ENCODE data around the gene GLUL.
"Not testable (repeated sequence)": the region's sequence is repeated elsewhere in the genome, so short reads cannot be mapped to it uniquely, and the experiment has no call there.

GLUL gene

DNA sequence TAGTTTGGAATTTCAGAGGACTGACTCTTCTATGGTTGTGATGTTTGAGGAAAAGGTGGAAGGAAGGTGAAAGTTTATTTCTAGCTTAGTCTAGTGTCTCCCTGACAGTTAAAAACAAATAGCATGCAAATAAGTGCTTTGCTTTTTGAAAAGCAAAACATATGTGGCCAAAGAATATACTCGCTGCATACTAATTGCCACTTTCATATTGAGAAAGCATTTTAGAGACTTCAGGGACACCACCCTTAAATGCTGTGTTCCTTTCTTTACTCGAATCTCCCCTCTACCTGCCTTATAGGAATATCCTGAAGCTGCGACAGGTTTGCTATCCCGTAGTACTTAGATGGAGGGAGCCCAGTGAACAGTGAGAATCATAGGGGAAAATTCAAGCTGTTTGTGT is 23.2 kb downstream of the GLUL start:
- no peak for DNase-seq (ENCODE audit: low read depth)

DNA sequence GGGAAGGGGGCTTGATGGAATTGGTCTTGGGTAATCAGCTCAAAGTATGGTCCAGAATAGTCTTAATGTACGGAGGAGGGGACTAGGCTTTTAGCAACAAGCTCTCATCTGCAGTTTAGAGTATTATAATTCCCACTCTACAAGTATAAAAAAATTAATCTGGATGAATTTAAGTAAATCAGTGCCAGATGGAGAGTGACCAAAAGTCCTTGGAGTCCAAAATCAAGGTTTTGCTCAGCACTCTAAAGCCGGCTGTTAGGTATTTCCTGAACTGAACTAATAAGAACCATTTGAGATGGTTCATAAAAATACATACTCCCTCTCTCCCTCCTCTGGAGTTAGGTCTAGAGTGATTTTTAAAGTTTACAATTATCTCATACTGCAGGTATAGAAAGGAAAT is 23.7 kb downstream of the GLUL start:
- DNase-seq (ENCODE audit: low read depth), result no peak

DNA sequence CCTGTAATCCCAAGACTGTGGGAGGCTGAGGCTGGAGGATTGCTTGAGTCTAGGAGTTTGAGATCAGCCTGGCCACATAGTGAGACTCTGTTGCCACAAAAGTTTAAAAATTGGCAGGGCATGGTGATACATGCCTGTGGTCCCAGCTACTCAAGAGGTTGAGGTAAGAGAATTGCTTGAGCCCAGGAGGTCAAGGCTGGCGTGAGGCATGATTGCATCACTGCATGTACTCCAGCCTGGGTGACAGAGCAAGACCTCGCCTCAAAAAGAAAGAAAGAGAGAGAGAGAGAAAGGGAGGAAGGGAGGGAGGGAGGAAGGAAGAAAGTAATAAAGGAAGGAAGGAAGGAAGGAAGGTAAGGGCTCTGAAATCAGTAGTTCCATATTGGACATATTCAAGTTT is 25.0 kb downstream of the GLUL start:
- DNase-seq (ENCODE audit: low read depth), result no peak

DNA sequence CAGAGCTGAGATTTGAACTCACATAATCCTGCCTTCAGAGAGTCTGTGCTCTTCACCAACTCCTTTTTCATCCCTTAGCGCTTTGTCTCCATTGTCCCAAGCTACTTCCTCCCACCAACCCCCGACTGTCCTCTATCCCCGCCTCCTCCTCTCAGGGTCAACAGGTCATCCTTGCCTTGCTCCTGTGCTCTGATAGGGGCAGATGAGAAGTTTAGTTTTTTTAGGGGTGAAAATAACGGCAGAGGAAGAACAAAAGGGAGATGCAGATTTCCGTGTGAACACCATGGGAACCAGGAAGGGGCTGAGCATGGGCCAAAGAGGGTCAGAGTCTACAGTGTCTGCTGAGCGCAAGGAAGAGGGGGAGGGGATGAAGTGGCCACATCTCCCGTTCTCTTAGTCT is 31.9 kb downstream of the GLUL start:
- DNase-seq (ENCODE audit: low read depth), result no peak

DNA sequence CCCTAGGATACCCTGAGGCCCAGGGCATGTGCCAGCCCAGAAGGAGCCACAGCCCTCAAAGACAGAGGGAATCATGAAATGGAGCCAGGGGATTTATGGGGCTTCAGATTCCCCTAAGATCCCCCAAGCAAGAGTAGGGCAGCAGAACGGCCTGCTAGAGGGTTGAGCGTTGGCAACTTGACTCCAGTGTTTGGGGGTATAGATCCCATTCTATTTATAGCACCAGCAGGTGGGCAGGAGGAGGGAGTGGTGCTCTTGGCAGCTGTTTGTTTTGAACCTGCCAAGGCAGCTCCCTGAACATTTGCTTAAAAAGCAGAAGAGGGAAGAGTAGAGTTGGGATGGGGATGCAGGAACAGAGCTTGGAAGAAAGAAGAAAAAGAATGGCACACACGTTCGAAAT is 33.7 kb downstream of the GLUL start:
- DNase-seq (ENCODE audit: low read depth), result no peak

DNA sequence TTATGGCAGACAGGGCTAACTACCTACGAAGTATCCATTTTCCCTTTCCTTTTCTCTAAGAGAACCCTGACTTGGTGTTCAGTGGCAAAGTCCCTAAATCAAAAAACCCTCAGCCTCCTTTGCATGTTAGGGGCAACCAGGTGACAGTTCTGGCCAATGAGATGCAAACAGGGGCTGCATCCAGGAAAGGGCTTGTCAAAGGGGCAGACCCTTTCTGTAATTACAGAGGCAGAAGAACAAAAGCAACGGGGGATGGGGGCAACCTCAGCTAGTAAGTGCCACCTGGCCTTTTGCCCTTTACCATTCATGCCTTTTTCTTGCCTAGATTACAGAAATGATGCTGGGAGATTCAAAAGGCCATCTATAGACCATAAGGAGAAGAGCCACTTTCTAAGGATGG is 34.4 kb downstream of the GLUL start:
- DNase-seq (ENCODE audit: low read depth), result no peak

DNA sequence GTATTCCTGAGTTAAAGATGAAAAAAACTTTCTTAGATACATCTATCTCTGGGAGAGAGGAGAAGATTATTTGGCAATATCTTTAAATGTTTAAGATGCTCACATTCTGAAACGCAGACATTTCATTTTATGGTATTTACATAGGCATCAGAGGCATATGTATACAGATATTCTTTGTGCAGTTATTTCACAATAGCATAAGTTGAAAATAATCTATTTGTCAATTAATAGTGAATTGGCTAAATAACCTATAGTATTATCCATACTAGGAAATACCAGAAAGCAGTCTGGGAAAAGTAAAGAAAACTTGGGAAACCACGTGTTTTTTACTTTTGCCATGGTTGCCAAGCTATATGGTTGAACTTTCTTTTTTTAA is 35.9 kb downstream of the GLUL start:
- DNase-seq (ENCODE audit: low read depth), result no peak

DNA sequence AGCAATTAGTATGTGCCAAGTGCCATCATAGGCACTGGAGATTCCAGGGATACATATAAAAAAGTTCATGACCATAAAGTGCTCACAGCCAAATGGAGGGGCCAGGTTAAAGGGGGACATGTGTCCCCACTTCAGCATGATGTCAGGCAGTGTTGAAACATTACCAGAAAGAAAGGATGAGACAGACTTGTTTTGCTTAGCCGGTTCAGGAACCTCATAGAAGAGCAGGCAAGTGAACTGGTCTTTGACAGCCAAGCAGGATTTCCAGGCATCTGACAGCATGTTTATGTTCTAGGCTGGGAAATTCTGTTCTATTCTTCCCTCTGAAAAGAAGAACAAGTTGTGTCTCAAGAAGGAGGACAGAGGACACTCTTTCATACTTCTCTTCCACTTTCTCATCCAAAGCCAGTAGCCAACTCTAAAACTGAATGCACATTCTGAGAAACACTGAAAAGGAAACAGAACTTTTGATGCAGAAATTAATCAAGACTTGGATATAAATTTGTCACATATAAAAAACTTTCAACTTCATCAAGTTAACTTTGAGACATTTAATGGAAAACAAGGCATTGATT is 39.7 kb downstream of the GLUL start:
- DNase-seq (ENCODE audit: low read depth), result no peak

DNA sequence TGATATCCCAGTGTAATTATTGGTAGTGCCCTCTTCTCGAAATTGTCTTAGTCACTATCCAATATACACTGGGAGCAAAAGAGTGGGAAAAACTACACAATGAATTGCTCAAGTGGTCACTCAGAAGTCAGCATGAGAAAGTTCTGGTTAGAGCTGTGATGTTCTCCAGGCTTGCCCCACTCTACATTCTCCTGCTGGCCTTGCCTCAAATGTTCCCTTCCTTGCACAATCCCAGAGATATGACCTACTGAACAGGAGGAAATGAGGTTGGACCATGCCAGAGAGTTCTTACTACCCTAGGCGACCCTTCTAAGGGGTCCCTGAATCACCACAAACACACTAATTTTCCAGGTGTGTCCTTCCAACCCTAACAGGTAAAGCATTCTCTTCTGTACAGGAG is 40.8 kb downstream of the GLUL start:
- no peak for DNase-seq (ENCODE audit: low read depth)

DNA sequence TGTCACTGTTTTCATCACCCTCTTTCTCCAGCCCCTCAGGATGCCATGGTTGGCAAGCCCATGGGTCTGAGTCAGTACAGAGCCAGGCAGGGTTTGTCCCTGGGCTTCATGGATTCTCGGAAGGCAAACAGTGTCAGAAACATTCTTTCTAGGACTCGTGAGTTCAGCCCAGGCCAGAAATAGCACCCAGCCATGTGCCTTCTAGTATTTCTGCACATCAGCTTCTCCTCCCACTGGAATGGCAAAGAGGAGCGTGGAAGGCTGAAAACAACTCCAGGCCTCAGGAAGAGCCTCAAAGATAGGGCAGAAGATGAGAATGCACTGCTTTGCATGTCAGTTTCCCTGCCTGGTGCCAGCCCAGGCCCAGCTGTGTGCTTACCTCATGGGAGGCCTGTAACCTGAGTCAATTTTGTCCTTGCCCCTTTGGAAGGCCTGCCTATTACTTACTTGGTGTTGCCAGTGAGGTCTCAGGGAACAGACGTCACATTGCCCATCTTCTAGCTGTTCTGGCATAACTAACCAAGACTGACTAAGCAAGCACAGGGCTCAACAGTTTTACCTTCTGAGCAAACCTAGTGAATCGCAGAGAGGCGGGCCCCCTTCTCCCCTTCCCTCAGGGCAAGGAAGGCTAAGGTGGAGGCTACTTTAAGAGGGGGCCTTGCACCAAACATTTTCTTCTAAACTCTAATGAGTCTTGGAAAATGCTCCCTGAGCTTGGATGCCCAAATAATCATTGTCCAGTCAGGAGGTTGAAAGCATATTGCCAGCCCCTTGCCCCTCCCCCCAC is 42.4 kb downstream of the GLUL start:
- DNase-seq (ENCODE audit: low read depth), result no peak

DNA sequence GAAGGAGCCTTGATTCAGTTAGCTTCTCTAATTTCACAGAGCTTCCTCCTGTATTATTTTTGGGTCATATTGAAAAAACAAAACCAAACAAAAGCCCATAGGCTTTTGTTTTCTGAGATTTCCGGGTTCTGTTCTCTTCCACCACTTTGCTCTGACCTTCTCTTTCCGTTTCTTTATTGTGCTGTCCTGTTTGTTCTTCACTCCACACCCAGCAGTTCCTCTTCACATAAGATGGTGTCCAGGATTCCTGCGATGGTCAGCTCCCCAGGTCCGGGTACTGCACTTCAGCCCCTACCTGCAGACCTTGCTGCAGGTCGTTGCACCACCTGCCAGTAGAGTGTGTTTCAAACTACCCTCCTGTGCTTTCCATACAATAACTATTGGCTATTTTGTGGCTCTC is 44.6 kb downstream of the GLUL start:
- DNase-seq (ENCODE audit: low read depth), result no peak

DNA sequence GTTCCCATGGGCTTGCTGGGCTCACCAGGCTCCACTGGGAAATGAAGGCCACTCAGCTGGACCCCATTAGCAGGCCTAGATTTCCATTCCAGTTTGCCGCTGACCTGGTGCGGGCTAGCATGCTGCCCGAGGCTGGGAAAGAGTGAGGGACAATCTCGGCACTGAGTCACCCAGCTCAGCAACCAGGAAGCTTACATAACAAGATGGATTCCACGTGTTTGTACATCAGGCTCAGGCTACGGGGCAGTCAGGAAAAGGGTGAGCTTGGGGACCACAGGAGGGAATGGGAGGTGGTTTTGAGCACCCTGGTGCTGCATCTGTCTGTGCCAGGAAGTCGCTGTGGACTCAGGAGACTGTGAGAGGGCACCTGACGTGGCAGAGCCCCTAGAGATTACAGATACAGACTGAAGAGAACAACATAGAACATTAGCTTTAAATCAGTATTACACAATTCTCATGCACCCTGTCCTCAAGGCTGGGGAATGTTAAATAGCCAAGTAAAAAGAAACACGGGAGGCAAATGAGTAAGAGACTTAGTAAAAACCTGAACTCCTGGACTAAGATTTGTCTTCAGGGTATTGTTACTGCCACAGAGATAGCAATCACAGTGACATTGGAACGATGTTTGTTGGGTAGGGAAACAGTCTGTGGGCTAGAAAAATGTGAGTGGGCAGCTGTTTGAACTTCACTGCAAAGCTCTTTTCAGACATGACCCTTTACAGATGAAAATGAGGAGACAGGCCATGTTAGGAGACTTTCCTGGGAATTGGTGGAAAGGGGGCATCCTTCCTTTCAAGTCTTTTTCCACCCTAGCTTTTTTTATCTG is 51.1 kb downstream of the GLUL start:
- peak; percentile 14 for DNase-seq (ENCODE audit: low read depth)

DNA sequence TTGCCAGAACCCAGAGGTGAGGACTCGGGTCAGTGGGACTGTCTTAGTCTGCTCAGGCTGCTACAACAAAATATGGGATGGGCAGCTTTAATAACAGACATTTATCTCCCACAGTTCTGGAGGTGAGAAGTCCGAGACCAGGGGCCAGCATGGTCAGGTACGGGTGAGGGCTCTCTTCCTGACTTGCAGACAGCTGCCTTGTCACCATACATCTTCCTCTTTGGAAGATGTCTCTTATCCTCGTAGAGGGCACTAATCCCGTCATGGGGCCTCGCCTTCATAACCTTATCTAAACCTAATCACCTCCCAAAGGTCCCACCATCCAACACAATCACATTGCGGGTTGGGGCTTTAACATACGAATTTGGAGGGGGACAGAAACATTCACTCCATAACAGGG is 51.9 kb downstream of the GLUL start:
- no peak for DNase-seq (ENCODE audit: low read depth)

DNA sequence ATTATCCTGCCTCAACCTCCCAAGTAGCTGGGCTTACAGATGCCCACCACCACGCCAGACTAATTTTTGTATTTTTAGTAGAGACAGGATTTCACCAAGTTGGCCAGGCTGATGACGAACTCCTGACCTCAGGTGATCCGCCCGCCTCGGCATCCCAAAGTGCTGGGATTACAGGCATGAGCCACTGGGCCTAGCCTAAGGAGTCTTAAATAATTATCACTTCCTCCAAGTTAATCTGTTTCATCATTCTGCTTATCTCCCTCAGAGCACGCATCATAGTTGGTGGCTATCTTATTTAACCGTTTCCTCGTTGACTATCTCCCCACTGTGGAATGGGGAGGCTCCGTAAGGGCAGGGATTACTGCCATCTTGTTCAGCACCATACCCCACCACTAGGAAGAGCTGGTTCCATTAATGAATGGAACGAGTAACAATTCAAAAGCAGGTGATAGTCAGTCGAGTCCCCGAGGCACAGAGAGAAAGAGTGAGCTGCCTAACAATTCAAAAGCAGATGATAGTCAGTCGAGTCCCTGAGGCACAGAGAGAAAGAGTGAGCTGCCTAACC is 52.7 kb downstream of the GLUL start:
- no peak for DNase-seq (ENCODE audit: low read depth)

DNA sequence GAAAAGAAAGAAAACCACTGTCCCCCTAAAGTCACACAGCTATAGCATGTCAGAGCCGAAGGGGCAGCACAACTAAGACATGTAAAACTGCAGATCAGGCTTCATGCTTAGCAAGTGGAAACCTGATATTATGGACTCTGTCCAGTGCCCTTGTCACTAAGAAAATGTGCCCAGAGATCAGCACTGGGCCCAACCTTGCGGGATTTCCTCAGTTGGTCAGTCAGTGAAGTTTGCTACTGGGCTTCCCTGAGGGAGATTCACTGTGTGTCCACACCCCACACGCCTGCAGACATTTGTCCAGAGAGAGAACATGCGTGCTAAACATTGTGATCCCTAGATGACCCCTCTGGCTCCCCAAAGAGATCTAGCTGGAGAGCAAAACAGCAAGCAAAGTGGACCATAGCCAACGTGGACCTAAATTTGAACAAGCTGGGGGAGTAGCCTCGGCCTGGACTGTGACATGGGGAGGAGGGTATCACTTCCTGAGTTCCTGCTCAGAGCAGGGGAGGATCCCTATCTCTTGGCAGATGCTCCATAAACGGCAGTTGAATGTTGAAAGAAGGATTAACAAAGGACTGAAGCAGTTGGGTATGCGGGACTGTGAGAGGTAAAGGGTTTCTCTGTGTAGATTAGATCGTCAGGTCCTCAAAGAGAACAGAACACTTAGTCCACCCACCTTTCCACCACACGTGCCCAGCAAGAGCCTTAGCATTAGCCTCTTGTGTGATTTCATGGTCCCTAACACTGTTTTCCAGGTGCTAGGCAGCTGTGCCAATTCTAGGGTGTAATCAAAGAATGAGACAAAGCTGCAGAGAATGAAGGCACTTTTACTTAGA is 53.6 kb downstream of the GLUL start:
- peak; percentile 10 for DNase-seq (ENCODE audit: low read depth)

DNA sequence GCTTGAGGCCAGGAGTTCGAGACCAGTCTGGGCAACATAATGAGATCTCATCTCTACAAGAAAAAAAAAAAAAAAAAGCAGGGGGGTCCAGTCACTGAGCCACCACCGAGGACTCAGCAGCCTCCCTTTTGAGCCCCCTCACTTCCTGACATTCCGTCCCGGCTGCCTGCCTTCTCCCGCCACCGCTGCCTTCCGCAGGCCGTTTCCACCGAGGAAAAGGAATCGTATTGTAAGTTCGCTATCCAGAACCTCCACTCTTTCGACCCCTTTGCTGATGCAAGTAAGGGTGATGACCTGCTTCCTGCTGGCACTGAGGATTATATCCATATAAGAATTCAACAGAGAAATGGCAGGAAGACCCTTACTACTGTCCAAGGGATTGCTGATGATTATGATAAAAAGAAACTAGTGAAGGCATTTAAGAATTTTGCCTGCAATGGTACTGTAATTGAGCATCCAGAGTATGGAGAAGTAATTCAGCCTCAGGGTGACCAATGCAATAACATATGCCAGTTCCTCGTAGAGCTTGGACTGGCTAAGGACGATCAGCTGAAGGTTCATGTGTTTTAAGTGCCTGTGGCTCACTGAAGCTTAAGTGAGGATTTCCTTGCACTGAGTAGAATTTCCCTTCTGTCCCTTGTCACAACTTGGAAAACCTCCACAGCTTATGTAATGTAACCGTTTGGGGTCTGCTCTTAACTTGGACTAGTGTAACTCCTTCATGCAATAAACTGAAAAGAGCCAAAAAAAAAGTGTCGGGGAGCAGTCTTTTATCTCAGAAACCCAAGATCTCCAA is 55.6 kb downstream of the GLUL start:
- no peak for DNase-seq (ENCODE audit: low read depth)

DNA sequence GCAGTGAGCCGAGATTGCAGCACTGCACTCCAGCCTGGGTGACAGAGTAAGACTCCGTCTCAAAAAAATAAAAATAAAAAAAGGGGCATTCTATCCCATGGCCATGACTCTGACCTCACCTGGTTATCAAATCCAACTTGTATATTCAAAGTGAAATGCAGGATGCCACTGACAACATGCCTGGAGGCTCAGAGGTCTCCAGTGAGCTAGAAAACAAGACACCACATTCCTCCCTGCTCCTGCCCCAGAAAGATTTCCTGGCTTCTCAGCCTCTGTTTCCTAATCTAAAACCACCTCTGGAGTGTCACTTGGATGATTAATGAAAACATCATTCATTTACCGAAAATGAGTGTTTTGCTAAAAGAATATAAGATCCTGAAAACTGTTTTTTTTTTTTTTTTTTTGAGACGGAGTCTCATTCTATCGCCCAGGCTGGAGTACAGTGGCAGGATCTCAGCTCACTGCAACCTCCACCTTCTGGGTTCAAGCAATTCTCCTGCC is 58.5 kb downstream of the GLUL start:
- not testable (repeated sequence) for DNase-seq (ENCODE audit: low read depth)

DNA sequence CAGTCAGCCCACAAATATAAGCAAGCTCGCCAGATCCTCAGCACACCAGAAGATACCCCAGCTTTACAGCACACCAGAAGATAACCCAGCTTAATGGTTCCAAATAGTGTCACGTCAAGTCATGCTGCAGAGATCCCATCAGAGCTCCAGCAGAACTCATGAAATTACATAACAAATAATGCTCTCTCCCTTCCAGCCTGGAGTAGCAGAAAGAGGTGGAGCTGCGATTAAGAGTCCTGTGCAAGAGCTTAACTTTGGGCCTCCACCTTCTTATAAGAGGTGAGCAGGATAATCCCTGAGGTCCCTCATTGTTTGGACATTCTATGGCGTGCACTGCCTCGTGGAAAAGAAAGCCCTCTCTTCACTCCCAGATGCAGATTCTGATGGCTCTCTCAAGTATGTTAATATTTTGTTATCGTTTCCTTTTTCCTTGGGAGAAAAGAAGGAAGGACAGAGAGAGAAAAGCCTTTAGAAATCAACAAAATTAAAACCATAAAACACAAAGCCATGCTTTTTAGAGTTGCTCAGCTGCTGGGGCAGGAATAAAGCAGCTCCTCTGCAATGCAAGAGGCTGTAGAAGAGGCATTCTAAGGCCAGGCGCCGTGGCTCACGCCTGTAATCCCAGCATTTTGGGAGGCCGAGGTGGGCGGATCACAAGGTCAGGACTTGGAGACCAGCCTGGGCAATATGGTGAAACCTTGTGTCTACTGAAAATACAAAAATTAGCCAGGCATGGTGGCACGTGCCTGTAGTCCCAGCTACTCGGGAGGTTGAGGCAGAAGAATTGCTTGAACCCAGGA is 59.1 kb downstream of the GLUL start:
- DNase-seq (ENCODE audit: low read depth), result no peak

Data from fibroblast of the conjunctiva (primary cell).